ENCODE results near the gene THEM5.

- TF ChIP-seq CTCF (IDR thresholded peaks at IDR 0.05) = no peak
- no peak for TF ChIP-seq POLR2A (IDR thresholded peaks at IDR 0.05)
These were observed 10.9 kb upstream of the THEM5 start for GRCh38 chr1:151864411-151864810.
